Activated T-cell treated with anti-CD3 and anti-CD28 coated beads for 48 hours (primary cell): ENCODE results near the gene ZNRF1.
"Not testable (repeated sequence)": the region's sequence is repeated elsewhere in the genome, so short reads cannot be mapped to it uniquely, and the experiment has no call there.

Source experiments
- DNase-seq: peaks from one replicate; pipeline ENCODE4 v3.0.0-alpha.2; 2020; ENCODE audit warnings: low read depth

The ZNRF1 gene

GRCh38 chr16:74998481-74999218 lies at the start of gene ZNRF1:
TSS of gene ZNRF1 (plus strand) at chr16:74999024. CDS start at chr16:74999672, 648 bp downstream.
- peak; percentile 88 for DNase-seq

- DNase-seq = no peak
Measured at GRCh38 chr16:74949309-74949708, 49.5 kb upstream of the ZNRF1 start.

- DNase-seq = no peak
Measured at GRCh38 chr16:74950511-74950910, 48.3 kb upstream of the ZNRF1 start.

GRCh38 chr16:74951206-74951605 lies 47.6 kb upstream of the ZNRF1 start:
- DNase-seq = no peak

GRCh38 chr16:74951681-74952080 lies 47.1 kb upstream of the ZNRF1 start:
- DNase-seq = no peak

GRCh38 chr16:74954763-74955162 lies 44.1 kb upstream of the ZNRF1 start:
- no peak for DNase-seq

GRCh38 chr16:74973304-74973703 lies 25.5 kb upstream of the ZNRF1 start:
- no peak for DNase-seq

GRCh38 chr16:74975591-74975990 lies 23.2 kb upstream of the ZNRF1 start:
- no peak for DNase-seq

GRCh38 chr16:74982256-74982655 lies 16.6 kb upstream of the ZNRF1 start:
- no peak for DNase-seq

- no peak for DNase-seq
Measured at GRCh38 chr16:74984194-74984528, 14.7 kb upstream of the ZNRF1 start.

GRCh38 chr16:74984529-74985296 lies 14.1 kb upstream of the ZNRF1 start, which contains the start of gene WDR59:
TSS of gene WDR59 (minus strand) at chr16:74985123. CDS start at chr16:74985017, 106 bp downstream.
- peak; percentile 96 for DNase-seq

GRCh38 chr16:74987027-74987681 lies 11.7 kb upstream of the ZNRF1 start:
- DNase-seq = no peak

GRCh38 chr16:74989864-74990263 lies 9.0 kb upstream of the ZNRF1 start:
- DNase-seq = not testable (repeated sequence)

- no peak for DNase-seq
Measured at GRCh38 chr16:74990832-74991231, 8.0 kb upstream of the ZNRF1 start.

- no peak for DNase-seq
Measured at GRCh38 chr16:74991268-74991592, 7.6 kb upstream of the ZNRF1 start.

- no peak for DNase-seq
Measured at GRCh38 chr16:74991593-74992403, 7.0 kb upstream of the ZNRF1 start.

GRCh38 chr16:74995986-74996385 lies 2.8 kb upstream of the ZNRF1 start:
- no peak for DNase-seq

GRCh38 chr16:74997042-74997491 lies 1.8 kb upstream of the ZNRF1 start:
- no peak for DNase-seq

- no peak for DNase-seq
Measured at GRCh38 chr16:74999219-74999608, 390 bp downstream of the ZNRF1 start.

GRCh38 chr16:74999609-75000480 lies 1.0 kb downstream of the ZNRF1 start:
- DNase-seq = peak; percentile 49

- no peak for DNase-seq
Measured at GRCh38 chr16:75000481-75001081, 1.8 kb downstream of the ZNRF1 start.
